H1 (cell line): ENCODE measurements around the gene MRPL52. TPM values are rescaled to one million over a fixed set of nuclear protein-coding genes. Genes with fewer than 3 reads are reported as not detected.
A peak's percentile ranks its signal among the peaks of the same experiment; 100 is the strongest.

Source experiments
- CTCF ChIA-PET: fragments of 300-600 bp; sonication (Branson Sonifier 250); formaldehyde crosslinking; loops from one replicate; lab custom pipeline; 2021; ENCODE audit not compliant: partially characterized antibody; lab: Charles Lee
- POLR2A ChIA-PET: fragments of 300-600 bp; sonication (Branson Sonifier 250); formaldehyde crosslinking; loops from one replicate; lab custom pipeline; 2021; ENCODE audit warnings: inconsistent platforms; ENCODE audit not compliant: partially characterized antibody; lab: Charles Lee
- DNase-seq, 2 experiments: peaks; one replicate each; pipeline versions ENCODE4 v3.0.0 to v3.0.0-alpha.2; 2010 to 2022; ENCODE audit warnings: low spot score in 2 of 2, low read depth in 1 of 2, mixed read lengths in 1 of 2
- FAIRE-seq: peaks from 2 replicates; lab custom pipeline; 2011; peaks lifted over from hg19 to GRCh38; lab: Jason Lieb, UNC
- H2AFZ ChIP-seq: 2 replicates; pipeline ENCODE4 v1.8.1; 2012; ENCODE audit warnings: low read length, inconsistent platforms
- H2AK5ac ChIP-seq: 2 replicates; pipeline ENCODE4 v1.6.1; 2013; ENCODE audit warnings: low read depth, low read length
- H2BK120ac ChIP-seq: replicated peaks from 2 replicates; pipeline ENCODE3; 2013; ENCODE audit warnings: low read depth, low read length, inconsistent platforms
- H2BK12ac ChIP-seq: 2 replicates; pipeline ENCODE4 v1.6.1; 2013; ENCODE audit warnings: low read depth, low read length
- H2BK15ac ChIP-seq: 2 replicates; pipeline ENCODE4 v1.6.1; 2013; ENCODE audit warnings: low read length
- H2BK20ac ChIP-seq: 2 replicates; pipeline ENCODE4 v1.6.1; 2013; ENCODE audit warnings: low read length
- H2BK5ac ChIP-seq: 2 replicates; pipeline ENCODE4 v1.6.1; 2013; ENCODE audit warnings: low read depth, low read length
- H3K14ac ChIP-seq: 2 replicates; pipeline ENCODE4 v1.6.1; 2013; ENCODE audit warnings: inconsistent platforms; ENCODE audit not compliant: insufficient read length
- H3K18ac ChIP-seq: 2 replicates; pipeline ENCODE4 v1.6.1; 2013; ENCODE audit warnings: low read length; ENCODE audit errors: extremely low read depth
- H3K23ac ChIP-seq: 2 replicates; pipeline ENCODE4 v1.6.1; 2013; ENCODE audit warnings: inconsistent platforms; ENCODE audit not compliant: insufficient read length
- H3K23me2 ChIP-seq: 2 replicates; pipeline ENCODE4 v1.6.1; 2013; ENCODE audit warnings: low read depth, low read length
- H3K27ac ChIP-seq: 2 replicates; pipeline ENCODE4 v1.6.1; 2011; ENCODE audit warnings: low read depth, low read length, inconsistent platforms
- H3K27me3 ChIP-seq, 4 experiments: replicated peaks in 1 of 4; 1 replicate in 1 of 4; 2 replicates in 3 of 4; pipeline versions ENCODE4 v1.6.1 to v1.8.1; 2011 to 2013; ENCODE audit warnings: low read length in 3 of 4, mild to moderate bottlenecking in 3 of 4, inconsistent platforms in 2 of 4, mixed read lengths in 2 of 4, moderate library complexity in 1 of 4; ENCODE audit not compliant: control insufficient read depth in 3 of 4, insufficient read depth in 3 of 4; ENCODE audit errors: extremely low read depth in 1 of 4
- H3K36me3 ChIP-seq, 4 experiments: 2 replicates each; pipeline versions ENCODE4 v1.6.1 to v1.8.1; 2011 to 2013; ENCODE audit warnings: mild to moderate bottlenecking in 4 of 4, low read length in 3 of 4, moderate library complexity in 2 of 4, control low read depth in 1 of 4, inconsistent platforms in 1 of 4; ENCODE audit not compliant: insufficient read depth in 4 of 4, control insufficient read depth in 2 of 4
- H3K4ac ChIP-seq: replicated peaks from 2 replicates; pipeline ENCODE3; 2013; ENCODE audit warnings: low read length, low read depth, mixed read lengths, inconsistent platforms; ENCODE audit not compliant: insufficient read length
- H3K4me1 ChIP-seq, 4 experiments: replicated peaks in 1 of 4; 1 replicate in 1 of 4; 2 replicates in 3 of 4; pipeline versions ENCODE4 v1.6.1 to v1.8.1; 2011 to 2013; ENCODE audit warnings: low read length in 3 of 4, inconsistent platforms in 2 of 4, mixed read lengths in 1 of 4; ENCODE audit not compliant: insufficient read depth in 4 of 4, control insufficient read depth in 3 of 4
- H3K4me2 ChIP-seq, 2 experiments: 2 replicates each; pipeline versions ENCODE4 v1.6.1 to v1.8.1; 2011 to 2013; ENCODE audit warnings: low read depth in 2 of 2, low read length in 2 of 2, control low read depth in 1 of 2, inconsistent platforms in 1 of 2, mild to moderate bottlenecking in 1 of 2; ENCODE audit not compliant: insufficient read depth in 1 of 2
- H3K4me3 ChIP-seq, 4 experiments: fragments of 200-600, 300-600 bp in 1 of 4; sonication (generic), shearing (Covaris generic), sonication (Bioruptor Twin) in 1 of 4; 2 replicates each; pipeline versions ENCODE4 v1.5.1 to v1.8.1; 2011 to 2016; ENCODE audit warnings: low read length in 4 of 4, low read depth in 3 of 4, control low read depth in 2 of 4, inconsistent platforms in 2 of 4, mild to moderate bottlenecking in 2 of 4, mixed read lengths in 1 of 4, moderate library complexity in 1 of 4; ENCODE audit not compliant: insufficient read depth in 2 of 4; ENCODE audit errors: extremely low read depth in 1 of 4
- H3K56ac ChIP-seq: replicated peaks from 2 replicates; pipeline ENCODE3; 2013; ENCODE audit warnings: low read depth, mild to moderate bottlenecking, mixed read lengths, low read length, inconsistent platforms; ENCODE audit not compliant: insufficient read length
- H3K79me1 ChIP-seq: 2 replicates; pipeline ENCODE4 v1.6.1; 2013; ENCODE audit warnings: low read depth, low read length, control low read depth
- H3K79me2 ChIP-seq, 2 experiments: 2 replicates each; pipeline versions ENCODE4 v1.6.1 to v1.8.1; 2012 to 2013; ENCODE audit warnings: low read length in 2 of 2, mild to moderate bottlenecking in 2 of 2, inconsistent platforms in 1 of 2; ENCODE audit not compliant: insufficient read depth in 2 of 2, control insufficient read depth in 1 of 2
- H3K9ac ChIP-seq, 4 experiments: replicated peaks in 1 of 4; 1 replicate in 1 of 4; 2 replicates in 3 of 4; pipeline versions ENCODE4 v1.6.1 to v1.8.1; 2011 to 2013; ENCODE audit warnings: low read depth in 3 of 4, low read length in 3 of 4, control low read depth in 2 of 4, mild to moderate bottlenecking in 2 of 4, moderate library complexity in 2 of 4, inconsistent platforms in 1 of 4; ENCODE audit errors: extremely low read depth in 1 of 4
- H3K9me3 ChIP-seq, 2 experiments: 2 replicates each; pipeline versions ENCODE4 v1.6.1 to v1.8.1; 2012 to 2013; ENCODE audit warnings: mild to moderate bottlenecking in 2 of 2, moderate library complexity in 2 of 2, control low read depth in 1 of 2, inconsistent platforms in 1 of 2, low read depth in 1 of 2, low read length in 1 of 2, mixed read lengths in 1 of 2; ENCODE audit not compliant: insufficient read depth in 2 of 2
- H4K20me1 ChIP-seq, 2 experiments: replicated peaks in 1 of 2; 2 replicates each; pipeline versions ENCODE3 to v1.8.1; 2011 to 2013; ENCODE audit warnings: inconsistent platforms in 2 of 2, low read length in 2 of 2, mild to moderate bottlenecking in 1 of 2; ENCODE audit not compliant: insufficient read depth in 2 of 2, control insufficient read depth in 1 of 2
- H4K5ac ChIP-seq: 2 replicates; pipeline ENCODE4 v1.6.1; 2013; ENCODE audit warnings: low read length, low read depth, mixed read lengths, inconsistent platforms; ENCODE audit not compliant: insufficient read length
- H4K8ac ChIP-seq: 2 replicates; pipeline ENCODE4 v1.8.0; 2013; ENCODE audit warnings: mild to moderate bottlenecking, moderate library complexity, low read length, inconsistent platforms; ENCODE audit not compliant: insufficient read depth; ENCODE audit errors: extremely low read depth
- H4K91ac ChIP-seq: replicated peaks from 2 replicates; pipeline ENCODE3; 2013; ENCODE audit warnings: low read length, mixed read lengths, inconsistent platforms; ENCODE audit not compliant: insufficient read length
- CBX5 ChIP-seq: fragments of 300-800, 300-1000 bp; sonication (generic); IDR thresholded peaks from 2 replicates; pipeline ENCODE4 v1.7.1; 2016; ENCODE audit warnings: antibody characterized with exemption, low read length, low read depth
- FOSL1 ChIP-seq: IDR thresholded peaks from 2 replicates; pipeline ENCODE4 v1.6.1; 2011; ENCODE audit warnings: mild to moderate bottlenecking, low read depth, low read length, moderate library complexity; ENCODE audit not compliant: insufficient read depth
- JUN ChIP-seq: IDR thresholded peaks from 2 replicates; pipeline ENCODE4 v1.6.1; 2011; ENCODE audit warnings: low read depth, mild to moderate bottlenecking, improper control_type of control experiment, low read length
- POLR2A ChIP-seq, 2 experiments: IDR thresholded peaks; 1 replicate in 1 of 2; 2 replicates in 1 of 2; pipeline ENCODE4 v1.6.1; 2011; ENCODE audit warnings: low read depth in 2 of 2, low read length in 2 of 2, mild to moderate bottlenecking in 2 of 2; ENCODE audit errors: control extremely low read depth in 1 of 2
- SIRT6 ChIP-seq: IDR thresholded peaks from one replicate; pipeline ENCODE4 v1.7.1; 2012; ENCODE audit warnings: low read length, inconsistent platforms
- SP1 ChIP-seq: IDR thresholded peaks from 2 replicates; pipeline ENCODE4 v1.6.1; 2011; ENCODE audit warnings: low read depth, low read length
- TAF1 ChIP-seq: IDR thresholded peaks from 2 replicates; pipeline ENCODE4 v1.6.1; 2011; ENCODE audit warnings: mild to moderate bottlenecking, low read depth, low read length
- WGBS, 2 experiments: shearing (Covaris generic) in 1 of 2; methylation state at CpG; one replicate each; pipeline versions ENCODE4 v1.1.6 to v1.1.7; 2013 to 2015; ENCODE audit warnings: low lambda C conversion rate in 2 of 2, mixed read lengths in 2 of 2, inconsistent platforms in 1 of 2, low coverage in 1 of 2, missing lambda C conversion rate in 1 of 2; ENCODE audit not compliant: insufficient replicate concordance in 2 of 2, insufficient coverage in 1 of 2, insufficient read length in 1 of 2; ENCODE audit errors: extremely low coverage in 1 of 2, missing lambda C conversion rate in 1 of 2; 5-methylcytosine and 5-hydroxymethylcytosine counted together
- polyA plus RNA-seq, 7 experiments: library from polyadenylated mRNA; depleted of rRNA in 3 of 7; stranded (reverse) in 5 of 7; unstranded in 2 of 7; fragments of >200 nt in 5 of 7; fragments of 200-250 nt in 2 of 7; gene quantifications; 1 replicate in 5 of 7; 2 replicates in 1 of 7; 4 replicates in 1 of 7; pipeline versions ENCODE4 v1.2.1 to v1.2.3, GENCODE V29; 2011 to 2013; ENCODE audit warnings: missing spikeins in 2 of 7, mixed read lengths in 2 of 7
- total RNA-seq: library from RNA; stranded (reverse); fragmentation: NEBNext Ultra II Directional; extraction: Animal tissue kit (Norgen Biotek cat#: 25700); gene quantifications from 2 replicates; pipeline ENCODE4 v1.2.1, GENCODE V29; 2021
- TF ChIP-seq, protein P1 (sequence below): IDR thresholded peaks from 2 replicates; pipeline ENCODE4 v1.6.1; 2012; ENCODE audit warnings: inconsistent platforms
- TF ChIP-seq, protein P2 (sequence below): IDR thresholded peaks from 2 replicates; pipeline ENCODE4 v1.6.1; 2012; ENCODE audit warnings: inconsistent platforms

Gene MRPL52
- total and polyA plus RNA-seq, 2 of the 8 experiments (the other 6 are each of a cell fraction or from before 2014, with no cell fraction given): 70.5 to 176 TPM

DNA sequence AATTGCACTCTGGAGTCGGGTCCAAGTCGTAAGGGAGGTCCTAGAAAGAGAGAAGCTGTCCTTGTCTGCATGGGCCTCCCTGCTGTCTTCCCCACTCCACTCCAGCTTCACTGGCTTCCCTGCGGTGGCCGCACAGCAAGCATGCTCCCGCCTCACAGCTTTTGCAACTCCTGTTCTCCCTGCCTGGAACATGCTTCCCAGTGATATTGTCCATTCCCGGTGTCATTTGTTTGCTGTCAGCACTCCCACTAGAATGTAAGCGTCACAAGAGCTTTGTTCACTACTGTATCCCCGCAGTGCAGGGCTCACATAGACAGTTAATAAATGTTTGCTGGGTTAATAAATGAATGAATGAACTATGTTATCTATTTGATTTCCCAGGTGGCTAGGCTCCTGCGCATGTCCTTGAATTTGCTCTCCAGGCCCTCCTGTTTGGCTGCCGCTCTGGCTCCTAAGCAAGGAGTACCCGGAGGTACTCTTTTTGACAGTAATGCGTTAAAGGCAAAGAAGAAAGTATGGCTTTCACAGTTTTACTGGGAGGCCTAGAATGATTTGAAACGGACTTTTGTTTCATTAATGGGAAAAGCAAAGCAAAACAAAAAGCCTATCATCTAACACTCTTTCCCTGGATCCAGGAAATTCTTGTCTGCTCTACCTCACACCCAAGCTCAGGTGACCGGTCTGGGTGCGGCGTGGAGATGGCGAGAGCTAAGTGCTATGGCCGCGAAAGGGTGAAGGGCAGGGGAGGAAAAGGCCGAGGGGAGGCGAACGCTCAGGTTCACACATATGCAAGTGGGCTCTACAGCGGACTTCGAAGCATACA is 8.3 kb upstream of the MRPL52 start:
- POLR2A ChIA-PET: interaction anchor here (0.6 to 7.1 kb wide), 29 partner anchors 8 to 261 kb away, joined by 3 to 136 read pairs (median 5); partner anchors contain the start of genes AJUBA, LRP10, MMP14 and MRPL52
- CTCF ChIA-PET: interaction anchor here (0.6 to 53.1 kb wide), 21 partner anchors 15 to 368 kb away, joined by 3 to 1562 read pairs (median 3); partner anchors contain the start of genes CDH24, LRP10, MMP14 and REM2
- no peak for FAIRE-seq

More for the DNA sequence above, 8.3 kb upstream of the MRPL52 start:
- Histone ChIP-seq H4K91ac (peak overlapping the region; percentile 90), H3K18ac (peak overlapping the region; percentile 94), H3K4me1 (peaks cover 16 to 26% (median 20%) of the 10 kb centered on the region in 4 experiments), H2BK20ac (peak overlapping the region; percentile 66; the same call in 1 of the 2 replicates), H4K5ac (peak overlapping the region; percentile 72), H3K23ac (no peak overlapping the region), H4K20me1 (no peaks in the 10 kb centered on the region), H3K36me3 (no peaks in the 10 kb centered on the region), H3K9ac (peak overlapping the region in 3 of 4 experiments; percentile 66 to 93 (median 90); a peak in 6 of 7 replicates), H2BK120ac (no peak overlapping the region), H3K4me2 (peak overlapping the region; percentile 89 to 90), H3K4ac (peak overlapping the region; percentile 57), H3K14ac (peak overlapping the region; percentile 63), H3K4me3 (peak overlapping the region; percentile 57 to 94 (median 76); a peak in 7 of 8 replicates), H2AK5ac (0 out of 2 replicates have a peak overlapping the region, but pooled peaks have one; percentile 71), H3K9me3 (no peaks in the 10 kb centered on the region), H2AFZ (peak overlapping the region; percentile 29; the same call in 1 of the 2 replicates), H3K56ac (no peak overlapping the region), H2BK12ac (peak overlapping the region; percentile 98), H2BK5ac (peak overlapping the region; percentile 96), H3K79me1 (no peaks in the 10 kb centered on the region), H3K23me2 (peaks cover 12% of the 10 kb centered on the region), H2BK15ac (peak overlapping the region; percentile 95; the same call in 1 of the 2 replicates), H3K79me2 (no peaks in the 10 kb centered on the region), H3K27me3 (no peaks in the 10 kb centered on the region), H3K27ac (peak overlapping the region; percentile 95; the same call in 1 of the 2 replicates), H4K8ac (peak overlapping the region; percentile 95)
- TF ChIP-seq JUN (no peak), SIRT6 (no peak), SP1 (no peak), CBX5 (no peak), TAF1 (no peak), POLR2A (IDR thresholded peaks at IDR 0.05; ENCODE audit: control extremely low read depth in 1 of 2, low read depth in 2 of 2, low read length in 2 of 2) (peak in 1 of 2 experiments; percentile 77; a peak in 1 of 3 replicates), FOSL1 (no peak)
- TF ChIP-seq, protein P1, sequence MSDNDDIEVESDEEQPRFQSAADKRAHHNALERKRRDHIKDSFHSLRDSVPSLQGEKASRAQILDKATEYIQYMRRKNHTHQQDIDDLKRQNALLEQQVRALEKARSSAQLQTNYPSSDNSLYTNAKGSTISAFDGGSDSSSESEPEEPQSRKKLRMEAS: peak; percentile 59; the same call in 1 of the 2 replicates
- TF ChIP-seq, protein P2, sequence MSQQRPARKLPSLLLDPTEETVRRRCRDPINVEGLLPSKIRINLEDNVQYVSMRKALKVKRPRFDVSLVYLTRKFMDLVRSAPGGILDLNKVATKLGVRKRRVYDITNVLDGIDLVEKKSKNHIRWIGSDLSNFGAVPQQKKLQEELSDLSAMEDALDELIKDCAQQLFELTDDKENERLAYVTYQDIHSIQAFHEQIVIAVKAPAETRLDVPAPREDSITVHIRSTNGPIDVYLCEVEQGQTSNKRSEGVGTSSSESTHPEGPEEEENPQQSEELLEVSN: 0 out of 2 replicates have a peak, but pooled peaks have one; percentile 24
- 16% methylated on average over 24 of the region's 24 CpGs; no CpG with 5 or more reads in 1 of the 2 experiments for WGBS, 2 experiments
- DNase-seq: peak in 1 of 2 experiments; percentile 54
